Measurements from ENCODE around the gene APOBEC2. TPM values are rescaled to one million over a fixed set of nuclear protein-coding genes. Genes with fewer than 3 reads are reported as not detected.

APOBEC2 gene
- total and polyA plus RNA-seq, 2 of the 13 experiments (the other 11 are each of a cell fraction or from before 2014, with no cell fraction given) = 0.09 TPM; not detected in 1

DNA sequence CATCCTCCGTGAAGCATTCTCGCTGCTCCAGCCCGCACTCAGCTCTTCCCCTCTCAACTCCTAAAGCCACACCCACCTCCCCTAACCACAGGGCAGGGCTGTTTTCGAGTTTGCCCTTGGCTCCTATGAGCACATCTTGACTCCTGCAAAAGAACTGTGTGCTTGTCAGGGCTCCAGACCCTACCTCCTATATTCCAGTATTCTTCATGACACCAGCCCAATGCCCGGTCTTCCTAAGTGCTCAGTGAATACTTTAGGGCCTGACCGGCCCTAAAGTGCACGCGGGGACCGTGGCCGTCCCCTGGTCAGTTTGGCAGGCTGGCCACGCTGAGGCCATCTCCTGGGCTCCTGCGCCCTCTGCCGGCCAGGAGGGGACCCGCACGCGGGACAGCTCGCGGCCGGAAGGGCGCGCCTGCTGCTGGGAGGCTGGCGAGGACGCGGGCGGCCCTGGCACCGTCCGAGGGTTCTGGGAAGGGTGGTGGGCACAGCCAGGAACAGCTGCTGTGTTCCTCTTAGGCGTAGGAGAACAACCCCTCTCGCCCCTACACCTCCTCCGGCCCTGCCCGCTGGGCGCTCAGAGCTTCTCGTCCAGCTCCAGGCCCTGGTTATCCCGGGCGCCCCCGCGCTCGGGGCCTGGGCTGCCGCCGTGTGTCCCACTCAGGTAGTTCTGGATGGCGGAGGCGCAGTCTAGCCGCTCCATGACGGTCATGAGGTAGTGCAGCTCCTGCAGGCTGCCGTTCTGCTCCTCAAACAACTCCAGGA, 25.0 kb upstream of the APOBEC2 start (continued):
- TF ChIP-seq, protein P1, sequence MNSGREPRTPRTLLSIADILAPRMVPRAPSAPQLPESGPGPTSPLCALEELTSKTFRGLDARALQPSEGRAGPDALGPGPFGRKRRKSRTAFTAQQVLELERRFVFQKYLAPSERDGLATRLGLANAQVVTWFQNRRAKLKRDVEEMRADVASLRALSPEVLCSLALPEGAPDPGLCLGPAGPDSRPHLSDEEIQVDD (CRISPR knock-in tag; IDR thresholded peaks at IDR 0.05; ENCODE audit: borderline replicate concordance) = peak; percentile 79; the same call in 1 of the 2 replicates
- TF ChIP-seq MED13 (CRISPR knock-in tag; IDR thresholded peaks at IDR 0.05) = 0 out of 2 replicates have a peak, but pooled peaks have one; percentile 47
- TF ChIP-seq ZNF615 (CRISPR knock-in tag; IDR thresholded peaks at IDR 0.05; ENCODE audit: borderline replicate concordance) = no peak
- TF ChIP-seq CHD4 (IDR thresholded peaks at IDR 0.05; ENCODE audit: borderline replicate concordance, low read length) = no peak; the same call in 1 of the 2 replicates
- TF ChIP-seq ZNF326 (CRISPR knock-in tag; IDR thresholded peaks at IDR 0.05; ENCODE audit: borderline replicate concordance) = no peak
- peak; percentile 37; the same call in 1 of the 2 replicates for TF ChIP-seq AHR (CRISPR knock-in tag; IDR thresholded peaks at IDR 0.05)
- no peak for TF ChIP-seq MED8 (CRISPR knock-in tag; IDR thresholded peaks at IDR 0.05; ENCODE audit: insufficient replicate concordance)
- 0 out of 2 replicates have a peak, but pooled peaks have one; percentile 69 for TF ChIP-seq ZNF468 (CRISPR knock-in tag; IDR thresholded peaks at IDR 0.05)
- TF ChIP-seq, protein P2, sequence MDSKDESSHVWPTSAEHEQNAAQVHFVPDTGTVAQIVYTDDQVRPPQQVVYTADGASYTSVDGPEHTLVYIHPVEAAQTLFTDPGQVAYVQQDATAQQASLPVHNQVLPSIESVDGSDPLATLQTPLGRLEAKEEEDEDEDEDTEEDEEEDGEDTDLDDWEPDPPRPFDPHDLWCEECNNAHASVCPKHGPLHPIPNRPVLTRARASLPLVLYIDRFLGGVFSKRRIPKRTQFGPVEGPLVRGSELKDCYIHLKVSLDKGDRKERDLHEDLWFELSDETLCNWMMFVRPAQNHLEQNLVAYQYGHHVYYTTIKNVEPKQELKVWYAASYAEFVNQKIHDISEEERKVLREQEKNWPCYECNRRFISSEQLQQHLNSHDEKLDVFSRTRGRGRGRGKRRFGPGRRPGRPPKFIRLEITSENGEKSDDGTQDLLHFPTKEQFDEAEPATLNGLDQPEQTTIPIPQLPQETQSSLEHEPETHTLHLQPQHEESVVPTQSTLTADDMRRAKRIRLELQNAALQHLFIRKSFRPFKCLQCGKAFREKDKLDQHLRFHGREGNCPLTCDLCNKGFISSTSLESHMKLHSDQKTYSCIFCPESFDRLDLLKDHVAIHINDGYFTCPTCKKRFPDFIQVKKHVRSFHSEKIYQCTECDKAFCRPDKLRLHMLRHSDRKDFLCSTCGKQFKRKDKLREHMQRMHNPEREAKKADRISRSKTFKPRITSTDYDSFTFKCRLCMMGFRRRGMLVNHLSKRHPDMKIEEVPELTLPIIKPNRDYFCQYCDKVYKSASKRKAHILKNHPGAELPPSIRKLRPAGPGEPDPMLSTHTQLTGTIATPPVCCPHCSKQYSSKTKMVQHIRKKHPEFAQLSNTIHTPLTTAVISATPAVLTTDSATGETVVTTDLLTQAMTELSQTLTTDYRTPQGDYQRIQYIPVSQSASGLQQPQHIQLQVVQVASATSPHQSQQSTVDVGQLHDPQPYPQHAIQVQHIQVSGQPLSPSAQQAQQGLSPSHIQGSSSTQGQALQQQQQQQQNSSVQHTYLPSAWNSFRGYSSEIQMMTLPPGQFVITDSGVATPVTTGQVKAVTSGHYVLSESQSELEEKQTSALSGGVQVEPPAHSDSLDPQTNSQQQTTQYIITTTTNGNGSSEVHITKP (CRISPR knock-in tag; IDR thresholded peaks at IDR 0.05; ENCODE audit: low read depth) = no peak
- TF ChIP-seq, protein P3, sequence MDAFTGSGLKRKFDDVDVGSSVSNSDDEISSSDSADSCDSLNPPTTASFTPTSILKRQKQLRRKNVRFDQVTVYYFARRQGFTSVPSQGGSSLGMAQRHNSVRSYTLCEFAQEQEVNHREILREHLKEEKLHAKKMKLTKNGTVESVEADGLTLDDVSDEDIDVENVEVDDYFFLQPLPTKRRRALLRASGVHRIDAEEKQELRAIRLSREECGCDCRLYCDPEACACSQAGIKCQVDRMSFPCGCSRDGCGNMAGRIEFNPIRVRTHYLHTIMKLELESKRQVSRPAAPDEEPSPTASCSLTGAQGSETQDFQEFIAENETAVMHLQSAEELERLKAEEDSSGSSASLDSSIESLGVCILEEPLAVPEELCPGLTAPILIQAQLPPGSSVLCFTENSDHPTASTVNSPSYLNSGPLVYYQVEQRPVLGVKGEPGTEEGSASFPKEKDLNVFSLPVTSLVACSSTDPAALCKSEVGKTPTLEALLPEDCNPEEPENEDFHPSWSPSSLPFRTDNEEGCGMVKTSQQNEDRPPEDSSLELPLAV (CRISPR knock-in tag; conservative IDR thresholded peaks at IDR 0.05; ENCODE audit: low read depth) = no peak
- TF ChIP-seq, protein P4, sequence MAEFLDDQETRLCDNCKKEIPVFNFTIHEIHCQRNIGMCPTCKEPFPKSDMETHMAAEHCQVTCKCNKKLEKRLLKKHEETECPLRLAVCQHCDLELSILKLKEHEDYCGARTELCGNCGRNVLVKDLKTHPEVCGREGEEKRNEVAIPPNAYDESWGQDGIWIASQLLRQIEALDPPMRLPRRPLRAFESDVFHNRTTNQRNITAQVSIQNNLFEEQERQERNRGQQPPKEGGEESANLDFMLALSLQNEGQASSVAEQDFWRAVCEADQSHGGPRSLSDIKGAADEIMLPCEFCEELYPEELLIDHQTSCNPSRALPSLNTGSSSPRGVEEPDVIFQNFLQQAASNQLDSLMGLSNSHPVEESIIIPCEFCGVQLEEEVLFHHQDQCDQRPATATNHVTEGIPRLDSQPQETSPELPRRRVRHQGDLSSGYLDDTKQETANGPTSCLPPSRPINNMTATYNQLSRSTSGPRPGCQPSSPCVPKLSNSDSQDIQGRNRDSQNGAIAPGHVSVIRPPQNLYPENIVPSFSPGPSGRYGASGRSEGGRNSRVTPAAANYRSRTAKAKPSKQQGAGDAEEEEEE (CRISPR knock-in tag; IDR thresholded peaks at IDR 0.05; ENCODE audit: borderline replicate concordance) = no peak
- TF ChIP-seq, protein P5, sequence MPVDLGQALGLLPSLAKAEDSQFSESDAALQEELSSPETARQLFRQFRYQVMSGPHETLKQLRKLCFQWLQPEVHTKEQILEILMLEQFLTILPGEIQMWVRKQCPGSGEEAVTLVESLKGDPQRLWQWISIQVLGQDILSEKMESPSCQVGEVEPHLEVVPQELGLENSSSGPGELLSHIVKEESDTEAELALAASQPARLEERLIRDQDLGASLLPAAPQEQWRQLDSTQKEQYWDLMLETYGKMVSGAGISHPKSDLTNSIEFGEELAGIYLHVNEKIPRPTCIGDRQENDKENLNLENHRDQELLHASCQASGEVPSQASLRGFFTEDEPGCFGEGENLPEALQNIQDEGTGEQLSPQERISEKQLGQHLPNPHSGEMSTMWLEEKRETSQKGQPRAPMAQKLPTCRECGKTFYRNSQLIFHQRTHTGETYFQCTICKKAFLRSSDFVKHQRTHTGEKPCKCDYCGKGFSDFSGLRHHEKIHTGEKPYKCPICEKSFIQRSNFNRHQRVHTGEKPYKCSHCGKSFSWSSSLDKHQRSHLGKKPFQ (CRISPR knock-in tag; IDR thresholded peaks at IDR 0.05; ENCODE audit: insufficient replicate concordance) = no peak
- TF ChIP-seq ZFY (CRISPR knock-in tag; IDR thresholded peaks at IDR 0.05) = peak; percentile 66
- TF ChIP-seq ZNF205 (CRISPR knock-in tag; IDR thresholded peaks at IDR 0.05) = peak; percentile 76; the same call in 1 of the 2 replicates
- TF ChIP-seq, protein P6, sequence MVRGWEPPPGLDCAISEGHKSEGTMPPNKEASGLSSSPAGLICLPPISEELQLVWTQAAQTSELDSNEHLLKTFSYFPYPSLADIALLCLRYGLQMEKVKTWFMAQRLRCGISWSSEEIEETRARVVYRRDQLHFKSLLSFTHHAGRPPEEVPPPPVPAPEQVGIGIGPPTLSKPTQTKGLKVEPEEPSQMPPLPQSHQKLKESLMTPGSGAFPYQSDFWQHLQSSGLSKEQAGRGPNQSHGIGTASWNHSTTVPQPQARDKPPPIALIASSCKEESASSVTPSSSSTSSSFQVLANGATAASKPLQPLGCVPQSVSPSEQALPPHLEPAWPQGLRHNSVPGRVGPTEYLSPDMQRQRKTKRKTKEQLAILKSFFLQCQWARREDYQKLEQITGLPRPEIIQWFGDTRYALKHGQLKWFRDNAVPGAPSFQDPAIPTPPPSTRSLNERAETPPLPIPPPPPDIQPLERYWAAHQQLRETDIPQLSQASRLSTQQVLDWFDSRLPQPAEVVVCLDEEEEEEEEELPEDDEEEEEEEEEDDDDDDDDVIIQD (CRISPR knock-in tag; IDR thresholded peaks at IDR 0.05; ENCODE audit: low read depth) = peak; percentile 53; the same call in 1 of the 2 replicates
- no peak for TF ChIP-seq MBD4 (IDR thresholded peaks at IDR 0.05; ENCODE audit: borderline replicate concordance, low read length)
- TF ChIP-seq ZNF33A (CRISPR knock-in tag; IDR thresholded peaks at IDR 0.05; ENCODE audit: borderline replicate concordance) = no peak
